ENCODE data around the gene LY6G5B. TPM values are rescaled to one million over a fixed set of nuclear protein-coding genes. Genes with fewer than 3 reads are reported as not detected.

Gene LY6G5B
- polyA plus RNA-seq, 1 of the 3 experiments (the other 2 are of a cell fraction): 12.7 TPM

- peaks cover 8 to 40% of the 10 kb centered on the region in 2 experiments for H3K36me3 ChIP-seq (replicated peaks in 1 of 2; ENCODE audit: control insufficient read depth in 1 of 2, insufficient read depth in 2 of 2, low read length in 1 of 2)
- no peak overlapping the region for H3K4me2 ChIP-seq
- no peak overlapping the region for H2AFZ ChIP-seq (ENCODE audit: low read depth)
- H3F3A ChIP-seq (replicated peaks; ENCODE audit: insufficient read depth): no peaks in the 10 kb centered on the region
- no peaks in the 10 kb centered on the region for H3K9me2 ChIP-seq
- no peak for TF ChIP-seq EP300 (IDR thresholded peaks at IDR 0.05; ENCODE audit: borderline replicate concordance in 1 of 2, low read depth in 1 of 2, low read length in 1 of 2)
- TF ChIP-seq RAD21 (IDR thresholded peaks at IDR 0.05; ENCODE audit: low read length): no peak
- no peak for TF ChIP-seq JUND (IDR thresholded peaks at IDR 0.05)
- no peak for TF ChIP-seq PBX3 (IDR thresholded peaks at IDR 0.05)
- no peaks in the 10 kb centered on the region for H3K9me3 ChIP-seq
- DNase-seq: no peak
- no peak overlapping the region for H3K27ac ChIP-seq (ENCODE audit: low read depth in 2 of 2, low read length in 1 of 2)
- 90% methylated on average over 5 of the region's 5 CpGs for WGBS (ENCODE audit: low lambda C conversion rate)
- H3K27me3 ChIP-seq (ENCODE audit: insufficient read depth): no peaks in the 10 kb centered on the region
- POLR2A ChIA-PET: no interaction called here
- no peak overlapping the region for H3K9ac ChIP-seq
- CTCF ChIA-PET: interaction anchor here (1.1 kb wide), 1 partner anchor 177 kb away, joined by 3 read pairs; no protein-coding TSS in a partner anchor
- H4K20me1 ChIP-seq (ENCODE audit: insufficient read depth): no peaks in the 10 kb centered on the region
- no peaks in the 10 kb centered on the region for H3K79me2 ChIP-seq (ENCODE audit: insufficient read depth)
- no peaks in the 10 kb centered on the region for H3K4me1 ChIP-seq (ENCODE audit: control insufficient read depth in 1 of 2, insufficient read depth in 2 of 2, low read depth in 1 of 2, low read length in 1 of 2)
- no peak overlapping the region for H3K4me3 ChIP-seq (ENCODE audit: low read depth in 2 of 2, low read length in 1 of 2)
Measured at GRCh38 chr6:31686483-31686882, 16.7 kb downstream of the LY6G5B start.

- Histone ChIP-seq H2AFZ (ENCODE audit: low read depth) (no peak overlapping the region), H3K79me2 (ENCODE audit: insufficient read depth) (no peaks in the 10 kb centered on the region), H3K4me1 (ENCODE audit: control insufficient read depth in 1 of 2, insufficient read depth in 2 of 2, low read depth in 1 of 2, low read length in 1 of 2) (no peaks in the 10 kb centered on the region), H3K27ac (ENCODE audit: low read depth in 2 of 2, low read length in 1 of 2) (no peak overlapping the region), H3K36me3 (replicated peaks in 1 of 2; ENCODE audit: control insufficient read depth in 1 of 2, insufficient read depth in 2 of 2, low read length in 1 of 2) (peaks cover 8 to 46% of the 10 kb centered on the region in 2 experiments), H4K20me1 (ENCODE audit: insufficient read depth) (no peaks in the 10 kb centered on the region), H3K9me2 (no peaks in the 10 kb centered on the region), H3F3A (replicated peaks; ENCODE audit: insufficient read depth) (no peaks in the 10 kb centered on the region), H3K9ac (no peak overlapping the region), H3K4me3 (ENCODE audit: low read depth in 2 of 2, low read length in 1 of 2) (no peak overlapping the region), H3K9me3 (no peaks in the 10 kb centered on the region), H3K4me2 (no peak overlapping the region), H3K27me3 (ENCODE audit: insufficient read depth) (no peaks in the 10 kb centered on the region)
- 97% methylated on average over 8 of the region's 8 CpGs for WGBS (ENCODE audit: low lambda C conversion rate)
- ChIA-PET POLR2A (no interaction called here), CTCF (interaction anchor here (1.0 kb wide), 2 partner anchors 43 to 137 kb away, joined by 3 to 4 read pairs; no protein-coding TSS in a partner anchor)
- no peak for TF ChIP-seq SIN3A (IDR thresholded peaks at IDR 0.05; ENCODE audit: borderline replicate concordance, low read depth, low read length)
- TF ChIP-seq GATA2 (CRISPR knock-in tag; IDR thresholded peaks at IDR 0.05): no peak
- TF ChIP-seq, protein P1, sequence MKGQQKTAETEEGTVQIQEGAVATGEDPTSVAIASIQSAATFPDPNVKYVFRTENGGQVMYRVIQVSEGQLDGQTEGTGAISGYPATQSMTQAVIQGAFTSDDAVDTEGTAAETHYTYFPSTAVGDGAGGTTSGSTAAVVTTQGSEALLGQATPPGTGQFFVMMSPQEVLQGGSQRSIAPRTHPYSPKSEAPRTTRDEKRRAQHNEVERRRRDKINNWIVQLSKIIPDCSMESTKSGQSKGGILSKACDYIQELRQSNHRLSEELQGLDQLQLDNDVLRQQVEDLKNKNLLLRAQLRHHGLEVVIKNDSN (IDR thresholded peaks at IDR 0.05; ENCODE audit: borderline replicate concordance, low read depth): no peak
- no peak for TF ChIP-seq USF2 (IDR thresholded peaks at IDR 0.05; ENCODE audit: borderline replicate concordance, low read depth, low read length)
- no peak for TF ChIP-seq NFIC (IDR thresholded peaks at IDR 0.05; ENCODE audit: borderline replicate concordance)
- no peak for TF ChIP-seq TCF12 (IDR thresholded peaks at IDR 0.05)
- peak; percentile 15 for DNase-seq
Measured at GRCh38 chr6:31687321-31687720, 17.5 kb downstream of the LY6G5B start.

Measured in SK-N-SH (cell line).